ENCODE data around the gene ABCD4. TPM values are rescaled to one million over a fixed set of nuclear protein-coding genes. Genes with fewer than 3 reads are reported as not detected.

Gene ABCD4
- 56.3 TPM for total RNA-seq

GRCh38 chr14:74302634-74303569 is at the start of gene ABCD4:
Gene ABCD4, minus strand, starts transcription at chr14:74302934. Its CDS starts 22 bp downstream, at chr14:74302912.

GRCh38 chr14:74348241-74348734 is 45.6 kb upstream of the ABCD4 start, which contains the start of gene VRTN:
Gene VRTN, plus strand, starts transcription at chr14:74348471. Its CDS starts 8,313 bp downstream, at chr14:74356784.

GRCh38 chr14:74238974-74239847 is 63.5 kb downstream of the ABCD4 start, which contains the start of gene VSX2:
Gene VSX2, plus strand, starts transcription at chr14:74239449. Its CDS starts 113 bp downstream, at chr14:74239562.

Other genes with a start within 250 kb of the ABCD4 start
- gene ALDH6A1, start 218.5 kb downstream of the ABCD4 start, total RNA-seq, result 32.2 TPM
- gene LIN52, start 218.0 kb downstream of the ABCD4 start, total RNA-seq, result 18.2 TPM
- gene VSX2, start 63.5 kb downstream of the ABCD4 start, total RNA-seq, result not detected
- not detected for gene VRTN, start 45.5 kb upstream of the ABCD4 start, total RNA-seq
- 1.3 TPM for gene SYNDIG1L, start 123.3 kb upstream of the ABCD4 start, total RNA-seq
- 16.6 TPM for gene NPC2, start 190.4 kb upstream of the ABCD4 start, total RNA-seq
- 24.7 TPM for gene ISCA2, start 190.8 kb upstream of the ABCD4 start, total RNA-seq

Data from parietal lobe (tissue), 1 donor.